ENCODE measurements around the gene PPP2R2C.

Gene PPP2R2C

GRCh38 chr4:6494431-6495295 is 22.2 kb upstream of the PPP2R2C start:
- TF ChIP-seq, protein P1, sequence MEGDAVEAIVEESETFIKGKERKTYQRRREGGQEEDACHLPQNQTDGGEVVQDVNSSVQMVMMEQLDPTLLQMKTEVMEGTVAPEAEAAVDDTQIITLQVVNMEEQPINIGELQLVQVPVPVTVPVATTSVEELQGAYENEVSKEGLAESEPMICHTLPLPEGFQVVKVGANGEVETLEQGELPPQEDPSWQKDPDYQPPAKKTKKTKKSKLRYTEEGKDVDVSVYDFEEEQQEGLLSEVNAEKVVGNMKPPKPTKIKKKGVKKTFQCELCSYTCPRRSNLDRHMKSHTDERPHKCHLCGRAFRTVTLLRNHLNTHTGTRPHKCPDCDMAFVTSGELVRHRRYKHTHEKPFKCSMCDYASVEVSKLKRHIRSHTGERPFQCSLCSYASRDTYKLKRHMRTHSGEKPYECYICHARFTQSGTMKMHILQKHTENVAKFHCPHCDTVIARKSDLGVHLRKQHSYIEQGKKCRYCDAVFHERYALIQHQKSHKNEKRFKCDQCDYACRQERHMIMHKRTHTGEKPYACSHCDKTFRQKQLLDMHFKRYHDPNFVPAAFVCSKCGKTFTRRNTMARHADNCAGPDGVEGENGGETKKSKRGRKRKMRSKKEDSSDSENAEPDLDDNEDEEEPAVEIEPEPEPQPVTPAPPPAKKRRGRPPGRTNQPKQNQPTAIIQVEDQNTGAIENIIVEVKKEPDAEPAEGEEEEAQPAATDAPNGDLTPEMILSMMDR (IDR thresholded peaks at IDR 0.05; ENCODE audit: insufficient read depth, missing control alignments) = no peak
- no peak for FAIRE-seq

DNA sequence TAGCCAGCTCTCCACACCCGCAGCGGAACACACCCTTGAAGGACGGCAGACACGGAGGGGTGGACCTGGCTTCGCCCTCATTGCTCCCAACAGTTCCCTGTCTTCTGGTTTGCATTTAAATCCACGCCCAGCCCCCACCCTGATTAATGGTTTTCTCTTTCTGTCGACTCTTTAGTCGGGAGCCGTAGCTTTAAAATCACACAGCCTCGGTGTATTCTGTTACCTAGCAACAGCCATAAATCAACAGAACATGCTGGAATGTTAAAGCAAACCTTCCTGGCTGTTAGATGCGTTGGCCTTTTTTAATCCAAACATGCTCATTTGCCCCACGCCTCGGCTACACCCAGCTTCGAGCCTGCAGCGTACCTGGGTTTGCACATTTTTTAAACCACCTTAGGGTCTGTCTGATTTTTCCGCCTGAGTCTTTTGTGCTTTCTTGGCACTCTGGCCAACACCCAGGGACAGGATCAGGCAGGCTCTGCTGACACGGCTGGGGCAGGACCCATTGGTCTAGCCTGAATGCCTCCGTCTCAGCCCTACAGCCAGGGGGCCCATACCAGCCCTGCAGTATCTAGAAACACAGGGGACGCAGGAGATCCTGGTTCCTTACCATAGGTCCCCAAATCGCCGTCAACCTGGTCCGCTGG is 21.4 kb upstream of the PPP2R2C start:
- FAIRE-seq = no peak

More at GRCh38 chr4:6494431-6495295, 22.2 kb upstream of the PPP2R2C start:
- DNase-seq (ENCODE audit: insufficient read length, low spot score) = no peak

GRCh38 chr4:6492861-6493657 is 20.6 kb upstream of the PPP2R2C start:
- TF ChIP-seq, protein P1 (IDR thresholded peaks at IDR 0.05; ENCODE audit: insufficient read depth, missing control alignments) = no peak
- FAIRE-seq (no peak), DNase-seq (ENCODE audit: insufficient read length, low spot score) (no peak)

More for the DNA sequence above, 21.4 kb upstream of the PPP2R2C start:
- TF ChIP-seq, protein P1 (IDR thresholded peaks at IDR 0.05; ENCODE audit: insufficient read depth, missing control alignments) = no peak
- DNase-seq (ENCODE audit: insufficient read length, low spot score) = no peak

DNA sequence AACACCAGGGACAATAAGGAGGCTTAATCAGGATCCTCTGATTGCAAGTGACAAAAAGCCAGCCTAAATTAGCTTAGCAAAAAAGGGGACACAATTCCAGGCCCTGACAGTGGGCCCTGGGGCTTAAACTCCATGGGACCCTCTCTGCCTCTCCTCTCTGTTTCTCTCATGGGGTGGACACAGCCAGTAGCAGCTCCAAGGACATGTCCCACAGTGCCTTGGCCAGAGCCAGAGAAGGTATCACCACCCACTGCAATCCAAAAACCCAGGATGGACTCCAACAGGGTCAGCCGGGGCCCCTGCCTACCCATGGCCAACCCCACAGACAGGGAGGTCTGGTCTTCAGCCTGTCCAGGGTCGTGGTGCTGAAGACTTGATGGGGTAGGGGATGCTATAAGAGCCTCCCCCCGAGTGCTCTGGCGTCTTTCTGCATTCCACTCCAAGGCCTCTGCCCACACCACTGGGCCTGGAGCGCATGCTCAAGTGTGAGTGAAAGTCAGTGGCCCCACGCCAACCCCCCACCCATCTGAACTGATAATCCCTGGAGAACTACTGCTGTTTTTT is 19.7 kb upstream of the PPP2R2C start:
- FAIRE-seq (no peak), DNase-seq (ENCODE audit: insufficient read length, low spot score) (no peak)
- TF ChIP-seq, protein P1 (IDR thresholded peaks at IDR 0.05; ENCODE audit: insufficient read depth, missing control alignments) = no peak

DNA sequence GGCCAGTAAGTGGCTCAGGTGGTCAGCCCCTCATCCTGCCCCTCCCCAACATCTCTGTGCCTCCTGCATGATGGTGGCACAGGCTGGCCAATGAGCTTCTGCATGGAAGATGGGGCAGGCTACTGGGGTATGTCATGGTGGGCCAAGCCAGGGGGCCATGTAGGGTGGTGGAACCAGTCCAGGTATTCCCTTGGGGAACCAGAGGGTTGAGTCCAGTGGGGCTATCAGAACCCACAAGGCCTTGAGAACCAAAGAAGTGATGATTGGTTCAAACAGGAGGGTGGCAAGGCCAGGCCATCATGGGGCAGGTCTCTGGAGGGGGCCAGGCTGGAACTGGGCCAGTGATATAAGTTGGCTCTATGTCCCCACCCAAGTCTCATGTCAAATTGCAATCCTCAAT is 18.8 kb upstream of the PPP2R2C start:
- no peak for DNase-seq (ENCODE audit: insufficient read length, low spot score)
- TF ChIP-seq, protein P1 (IDR thresholded peaks at IDR 0.05; ENCODE audit: insufficient read depth, missing control alignments) = no peak
- FAIRE-seq = no peak

- no peak for DNase-seq (ENCODE audit: insufficient read length, low spot score)
- TF ChIP-seq, protein P1 (IDR thresholded peaks at IDR 0.05; ENCODE audit: insufficient read depth, missing control alignments) = no peak
- FAIRE-seq = no peak
These were observed 17.5 kb upstream of the PPP2R2C start for GRCh38 chr4:6489927-6490326.

Measured in D721Med (cell line).